H1 (cell line): ENCODE results near the gene DCDC1. TPM values are rescaled to one million over a fixed set of nuclear protein-coding genes. Genes with fewer than 3 reads are reported as not detected.

Experiments
- CTCF ChIA-PET: fragments of 300-600 bp; sonication (Branson Sonifier 250); formaldehyde crosslinking; loops from one replicate; lab custom pipeline; 2021; ENCODE audit not compliant: partially characterized antibody; lab: Charles Lee
- POLR2A ChIA-PET: fragments of 300-600 bp; sonication (Branson Sonifier 250); formaldehyde crosslinking; loops from one replicate; lab custom pipeline; 2021; ENCODE audit warnings: inconsistent platforms; ENCODE audit not compliant: partially characterized antibody; lab: Charles Lee
- DNase-seq, 2 experiments: peaks; one replicate each; pipeline versions ENCODE4 v3.0.0 to v3.0.0-alpha.2; 2010 to 2022; ENCODE audit warnings: low spot score in 2 of 2, low read depth in 1 of 2, mixed read lengths in 1 of 2
- FAIRE-seq: peaks from 2 replicates; lab custom pipeline; 2011; peaks lifted over from hg19 to GRCh38; lab: Jason Lieb, UNC
- H2AFZ ChIP-seq: 2 replicates; pipeline ENCODE4 v1.8.1; 2012; ENCODE audit warnings: low read length, inconsistent platforms
- H2AK5ac ChIP-seq: 2 replicates; pipeline ENCODE4 v1.6.1; 2013; ENCODE audit warnings: low read depth, low read length
- H2BK120ac ChIP-seq: replicated peaks from 2 replicates; pipeline ENCODE3; 2013; ENCODE audit warnings: low read depth, low read length, inconsistent platforms
- H2BK12ac ChIP-seq: 2 replicates; pipeline ENCODE4 v1.6.1; 2013; ENCODE audit warnings: low read depth, low read length
- H2BK15ac ChIP-seq: 2 replicates; pipeline ENCODE4 v1.6.1; 2013; ENCODE audit warnings: low read length
- H2BK20ac ChIP-seq: 2 replicates; pipeline ENCODE4 v1.6.1; 2013; ENCODE audit warnings: low read length
- H2BK5ac ChIP-seq: 2 replicates; pipeline ENCODE4 v1.6.1; 2013; ENCODE audit warnings: low read depth, low read length
- H3K14ac ChIP-seq: 2 replicates; pipeline ENCODE4 v1.6.1; 2013; ENCODE audit warnings: inconsistent platforms; ENCODE audit not compliant: insufficient read length
- H3K18ac ChIP-seq: 2 replicates; pipeline ENCODE4 v1.6.1; 2013; ENCODE audit warnings: low read length; ENCODE audit errors: extremely low read depth
- H3K23ac ChIP-seq: 2 replicates; pipeline ENCODE4 v1.6.1; 2013; ENCODE audit warnings: inconsistent platforms; ENCODE audit not compliant: insufficient read length
- H3K23me2 ChIP-seq: 2 replicates; pipeline ENCODE4 v1.6.1; 2013; ENCODE audit warnings: low read depth, low read length
- H3K27ac ChIP-seq: 2 replicates; pipeline ENCODE4 v1.6.1; 2011; ENCODE audit warnings: low read depth, low read length, inconsistent platforms
- H3K27me3 ChIP-seq, 4 experiments: replicated peaks in 1 of 4; 1 replicate in 1 of 4; 2 replicates in 3 of 4; pipeline versions ENCODE4 v1.6.1 to v1.8.1; 2011 to 2013; ENCODE audit warnings: low read length in 3 of 4, mild to moderate bottlenecking in 3 of 4, inconsistent platforms in 2 of 4, mixed read lengths in 2 of 4, moderate library complexity in 1 of 4; ENCODE audit not compliant: control insufficient read depth in 3 of 4, insufficient read depth in 3 of 4; ENCODE audit errors: extremely low read depth in 1 of 4
- H3K36me3 ChIP-seq, 4 experiments: 2 replicates each; pipeline versions ENCODE4 v1.6.1 to v1.8.1; 2011 to 2013; ENCODE audit warnings: mild to moderate bottlenecking in 4 of 4, low read length in 3 of 4, moderate library complexity in 2 of 4, control low read depth in 1 of 4, inconsistent platforms in 1 of 4; ENCODE audit not compliant: insufficient read depth in 4 of 4, control insufficient read depth in 2 of 4
- H3K4ac ChIP-seq: replicated peaks from 2 replicates; pipeline ENCODE3; 2013; ENCODE audit warnings: low read length, low read depth, mixed read lengths, inconsistent platforms; ENCODE audit not compliant: insufficient read length
- H3K4me1 ChIP-seq, 4 experiments: replicated peaks in 1 of 4; 1 replicate in 1 of 4; 2 replicates in 3 of 4; pipeline versions ENCODE4 v1.6.1 to v1.8.1; 2011 to 2013; ENCODE audit warnings: low read length in 3 of 4, inconsistent platforms in 2 of 4, mixed read lengths in 1 of 4; ENCODE audit not compliant: insufficient read depth in 4 of 4, control insufficient read depth in 3 of 4
- H3K4me2 ChIP-seq, 2 experiments: 2 replicates each; pipeline versions ENCODE4 v1.6.1 to v1.8.1; 2011 to 2013; ENCODE audit warnings: low read depth in 2 of 2, low read length in 2 of 2, control low read depth in 1 of 2, inconsistent platforms in 1 of 2, mild to moderate bottlenecking in 1 of 2; ENCODE audit not compliant: insufficient read depth in 1 of 2
- H3K4me3 ChIP-seq, 4 experiments: fragments of 200-600, 300-600 bp in 1 of 4; sonication (generic), shearing (Covaris generic), sonication (Bioruptor Twin) in 1 of 4; 2 replicates each; pipeline versions ENCODE4 v1.5.1 to v1.8.1; 2011 to 2016; ENCODE audit warnings: low read length in 4 of 4, low read depth in 3 of 4, control low read depth in 2 of 4, inconsistent platforms in 2 of 4, mild to moderate bottlenecking in 2 of 4, mixed read lengths in 1 of 4, moderate library complexity in 1 of 4; ENCODE audit not compliant: insufficient read depth in 2 of 4; ENCODE audit errors: extremely low read depth in 1 of 4
- H3K56ac ChIP-seq: replicated peaks from 2 replicates; pipeline ENCODE3; 2013; ENCODE audit warnings: low read depth, mild to moderate bottlenecking, mixed read lengths, low read length, inconsistent platforms; ENCODE audit not compliant: insufficient read length
- H3K79me1 ChIP-seq: 2 replicates; pipeline ENCODE4 v1.6.1; 2013; ENCODE audit warnings: low read depth, low read length, control low read depth
- H3K79me2 ChIP-seq, 2 experiments: 2 replicates each; pipeline versions ENCODE4 v1.6.1 to v1.8.1; 2012 to 2013; ENCODE audit warnings: low read length in 2 of 2, mild to moderate bottlenecking in 2 of 2, inconsistent platforms in 1 of 2; ENCODE audit not compliant: insufficient read depth in 2 of 2, control insufficient read depth in 1 of 2
- H3K9ac ChIP-seq, 4 experiments: replicated peaks in 1 of 4; 1 replicate in 1 of 4; 2 replicates in 3 of 4; pipeline versions ENCODE4 v1.6.1 to v1.8.1; 2011 to 2013; ENCODE audit warnings: low read depth in 3 of 4, low read length in 3 of 4, control low read depth in 2 of 4, mild to moderate bottlenecking in 2 of 4, moderate library complexity in 2 of 4, inconsistent platforms in 1 of 4; ENCODE audit errors: extremely low read depth in 1 of 4
- H3K9me3 ChIP-seq, 2 experiments: 2 replicates each; pipeline versions ENCODE4 v1.6.1 to v1.8.1; 2012 to 2013; ENCODE audit warnings: mild to moderate bottlenecking in 2 of 2, moderate library complexity in 2 of 2, control low read depth in 1 of 2, inconsistent platforms in 1 of 2, low read depth in 1 of 2, low read length in 1 of 2, mixed read lengths in 1 of 2; ENCODE audit not compliant: insufficient read depth in 2 of 2
- H4K20me1 ChIP-seq, 2 experiments: replicated peaks in 1 of 2; 2 replicates each; pipeline versions ENCODE3 to v1.8.1; 2011 to 2013; ENCODE audit warnings: inconsistent platforms in 2 of 2, low read length in 2 of 2, mild to moderate bottlenecking in 1 of 2; ENCODE audit not compliant: insufficient read depth in 2 of 2, control insufficient read depth in 1 of 2
- H4K5ac ChIP-seq: 2 replicates; pipeline ENCODE4 v1.6.1; 2013; ENCODE audit warnings: low read length, low read depth, mixed read lengths, inconsistent platforms; ENCODE audit not compliant: insufficient read length
- H4K8ac ChIP-seq: 2 replicates; pipeline ENCODE4 v1.8.0; 2013; ENCODE audit warnings: mild to moderate bottlenecking, moderate library complexity, low read length, inconsistent platforms; ENCODE audit not compliant: insufficient read depth; ENCODE audit errors: extremely low read depth
- H4K91ac ChIP-seq: replicated peaks from 2 replicates; pipeline ENCODE3; 2013; ENCODE audit warnings: low read length, mixed read lengths, inconsistent platforms; ENCODE audit not compliant: insufficient read length
- GTF2F1 ChIP-seq: IDR thresholded peaks from 2 replicates; pipeline ENCODE4 v1.6.1; 2012; ENCODE audit warnings: low read depth, low read length, improper control_type of control experiment, borderline replicate concordance
- HDAC6 ChIP-seq: IDR thresholded peaks from one replicate; pipeline ENCODE4 v1.7.1; 2012; ENCODE audit warnings: low read depth, mild to moderate bottlenecking, inconsistent platforms, low read length, moderate library complexity
- JUN ChIP-seq: IDR thresholded peaks from 2 replicates; pipeline ENCODE4 v1.6.1; 2011; ENCODE audit warnings: low read depth, mild to moderate bottlenecking, improper control_type of control experiment, low read length
- KDM5A ChIP-seq: fragments of 200-600 bp; IDR thresholded peaks from 2 replicates; pipeline ENCODE4 v1.7.1; 2012; ENCODE audit warnings: mild to moderate bottlenecking, low read length, inconsistent platforms, mixed read lengths
- NRF1 ChIP-seq: IDR thresholded peaks from 2 replicates; pipeline ENCODE4 v1.6.1; 2011; ENCODE audit warnings: mild to moderate bottlenecking, low read depth, low read length, improper control_type of control experiment
- PHF8 ChIP-seq: fragments of 200-600 bp; sonication (generic); conservative IDR thresholded peaks from 2 replicates; pipeline ENCODE4 v1.7.1; 2012; ENCODE audit warnings: low read depth, mild to moderate bottlenecking, inconsistent platforms, low read length, moderate library complexity
- POU5F1 ChIP-seq: IDR thresholded peaks from 2 replicates; pipeline ENCODE4 v1.6.1; 2011; ENCODE audit warnings: low read depth, mild to moderate bottlenecking, low read length, moderate library complexity
- RXRA ChIP-seq: IDR thresholded peaks from 2 replicates; pipeline ENCODE4 v1.6.1; 2011; ENCODE audit warnings: low read depth, mild to moderate bottlenecking, low read length, moderate library complexity; ENCODE audit not compliant: insufficient read depth
- TEAD4 ChIP-seq: IDR thresholded peaks from 2 replicates; pipeline ENCODE4 v1.6.1; 2012; ENCODE audit warnings: low read depth, low read length, inconsistent platforms, mixed read lengths
- USF2 ChIP-seq: IDR thresholded peaks from 2 replicates; pipeline ENCODE4 v1.6.1; 2011; ENCODE audit warnings: low read length, improper control_type of control experiment
- WGBS, 2 experiments: shearing (Covaris generic) in 1 of 2; methylation state at CpG; one replicate each; pipeline versions ENCODE4 v1.1.6 to v1.1.7; 2013 to 2015; ENCODE audit warnings: low lambda C conversion rate in 2 of 2, mixed read lengths in 2 of 2, inconsistent platforms in 1 of 2, low coverage in 1 of 2, missing lambda C conversion rate in 1 of 2; ENCODE audit not compliant: insufficient replicate concordance in 2 of 2, insufficient coverage in 1 of 2, insufficient read length in 1 of 2; ENCODE audit errors: extremely low coverage in 1 of 2, missing lambda C conversion rate in 1 of 2; 5-methylcytosine and 5-hydroxymethylcytosine counted together
- polyA plus RNA-seq, 7 experiments: library from polyadenylated mRNA; depleted of rRNA in 3 of 7; stranded (reverse) in 5 of 7; unstranded in 2 of 7; fragments of >200 nt in 5 of 7; fragments of 200-250 nt in 2 of 7; gene quantifications; 1 replicate in 5 of 7; 2 replicates in 1 of 7; 4 replicates in 1 of 7; pipeline versions ENCODE4 v1.2.1 to v1.2.3, GENCODE V29; 2011 to 2013; ENCODE audit warnings: missing spikeins in 2 of 7, mixed read lengths in 2 of 7
- total RNA-seq: library from RNA; stranded (reverse); fragmentation: NEBNext Ultra II Directional; extraction: Animal tissue kit (Norgen Biotek cat#: 25700); gene quantifications from 2 replicates; pipeline ENCODE4 v1.2.1, GENCODE V29; 2021

Gene DCDC1
- total and polyA plus RNA-seq, 2 of the 8 experiments (the other 6 are each of a cell fraction or from before 2014, with no cell fraction given): 0.15 to 0.56 TPM

- Histone ChIP-seq H3K79me2 (no peaks in the 10 kb centered on the region), H3K36me3 (no peaks in the 10 kb centered on the region), H3K79me1 (no peaks in the 10 kb centered on the region), H3K4me1 (0 out of 7 replicates have a peak, but pooled peaks cover 0 to 3% (median 0%) of the 10 kb centered on the region in 4 experiments), H4K91ac (no peak overlapping the region), H3K27me3 (no peaks in the 10 kb centered on the region), H3K23ac (no peak overlapping the region), H3K27ac (no peak overlapping the region), H2BK15ac (no peak overlapping the region), H4K5ac (no peak overlapping the region), H3K4me3 (no peak overlapping the region), H2BK120ac (no peak overlapping the region), H3K4ac (no peak overlapping the region), H3K56ac (no peak overlapping the region), H3K9me3 (no peaks in the 10 kb centered on the region), H3K9ac (no peak overlapping the region), H2BK20ac (no peak overlapping the region), H2BK5ac (no peak overlapping the region), H2AK5ac (no peak overlapping the region), H4K20me1 (no peaks in the 10 kb centered on the region), H3K23me2 (no peaks in the 10 kb centered on the region), H3K14ac (no peak overlapping the region), H2AFZ (no peak overlapping the region), H4K8ac (no peak overlapping the region), H3K4me2 (no peak overlapping the region), H2BK12ac (no peak overlapping the region), H3K18ac (no peak overlapping the region)
- DNase-seq (no peak), FAIRE-seq (no peak)
- 72% methylated on average over 3 of the region's 3 CpGs; no CpG with 5 or more reads in 1 of the 2 experiments for WGBS, 2 experiments
- POLR2A ChIA-PET: no interaction called here
- TF ChIP-seq POU5F1 (no peak), TEAD4 (no peak), KDM5A (no peak), USF2 (no peak), JUN (no peak), NRF1 (no peak), HDAC6 (no peak), GTF2F1 (no peak), PHF8 (no peak), RXRA (no peak)
- CTCF ChIA-PET: interaction anchor here (1.0 to 1.8 kb wide), 3 partner anchors 28 to 529 kb away, joined by 3 to 5 read pairs (median 3); no protein-coding TSS in a partner anchor
Measured at GRCh38 chr11:30873924-30874610, 495.5 kb downstream of the DCDC1 start.
